Right atrium auricular region (tissue), 2 donors: ENCODE data around the gene KREMEN2. TPM values are rescaled to one million over a fixed set of nuclear protein-coding genes. Genes with fewer than 3 reads are reported as not detected.
"Not testable (repeated sequence)": the region's sequence is repeated elsewhere in the genome, so short reads cannot be mapped to it uniquely, and the experiment has no call there.

Experiments
- DNase-seq: peaks from one replicate; pipeline ENCODE4 v3.0.0-alpha.2; 2019; ENCODE audit warnings: low spot score
- H3K27ac ChIP-seq, 2 donors: fragments of 200-600 bp; sonication (generic); 1 replicate in 1 of 2; 2 replicates in 1 of 2; pipeline ENCODE4 v1.5.1; 2016 to 2019
- H3K27me3 ChIP-seq, 2 donors: fragments of 200-600 bp; sonication (generic); one replicate each; pipeline versions ENCODE4 v1.5.1 to v1.6.0; 2017 to 2019
- H3K36me3 ChIP-seq: fragments of 200-600 bp; sonication (generic); one replicate; pipeline ENCODE4 v1.5.1; 2016
- H3K4me1 ChIP-seq, 2 donors: fragments of 200-600 bp; sonication (generic); one replicate each; pipeline versions ENCODE4 v1.5.1 to v1.6.0; 2017 to 2019
- H3K4me3 ChIP-seq, 2 donors: fragments of 200-600 bp; sonication (generic); 1 replicate in 1 of 2; 2 replicates in 1 of 2; pipeline ENCODE4 v1.5.1; 2017 to 2019; ENCODE audit warnings: mild to moderate bottlenecking in 1 of 2, moderate library complexity in 1 of 2
- H3K9me3 ChIP-seq, 2 donors: fragments of 200-600 bp; sonication (generic); one replicate each; pipeline ENCODE4 v1.5.1; 2019
- total RNA-seq, 2 donors: library from RNA; depleted of rRNA; stranded (reverse); fragments of >200 nt; gene quantifications; one replicate each; pipeline ENCODE4 v1.1.0, GENCODE V29; 2016
- TF ChIP-seq, protein P1 (sequence below), 2 donors: fragments of 200-600 bp; sonication (generic); IDR thresholded peaks; one replicate each; pipeline ENCODE4 v1.5.1; 2019; ENCODE audit warnings: antibody characterized with exemption in 2 of 2

The KREMEN2 gene
- total RNA-seq, 2 donors from 2014 or later = not detected

DNA sequence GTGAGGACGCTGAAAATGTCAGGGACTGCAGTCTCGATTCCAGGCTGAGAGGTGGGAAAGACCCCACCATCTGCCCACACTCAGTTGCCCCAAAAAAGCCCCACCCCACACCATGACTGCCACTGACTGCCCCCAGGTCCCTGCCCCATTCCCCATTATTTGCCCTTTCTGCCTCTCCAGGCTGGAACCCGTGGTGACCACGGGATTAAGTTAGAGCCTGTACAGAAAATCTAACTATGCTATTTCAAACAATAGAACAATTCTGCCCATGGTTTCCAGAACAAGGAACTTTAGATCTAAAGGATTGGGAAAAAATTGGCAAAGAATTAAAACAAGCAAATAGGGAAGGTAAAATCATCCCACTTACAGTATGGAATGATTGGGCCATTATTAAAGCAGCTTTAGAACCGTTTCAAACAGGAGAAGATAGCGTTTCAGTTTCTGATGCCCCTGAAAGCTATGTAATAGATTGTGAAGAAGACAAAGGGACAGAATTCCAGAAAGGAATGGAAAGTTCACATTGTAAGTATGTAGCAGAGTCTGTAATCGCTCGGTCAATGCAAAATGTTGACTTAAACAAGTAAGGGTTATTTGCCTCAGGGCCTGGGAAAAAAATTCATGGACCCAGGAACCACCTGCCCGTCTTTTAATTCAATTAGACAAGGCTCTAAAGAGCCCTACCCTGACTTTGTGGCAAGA, 38.0 kb upstream of the KREMEN2 start:
- TF ChIP-seq, protein P1, sequence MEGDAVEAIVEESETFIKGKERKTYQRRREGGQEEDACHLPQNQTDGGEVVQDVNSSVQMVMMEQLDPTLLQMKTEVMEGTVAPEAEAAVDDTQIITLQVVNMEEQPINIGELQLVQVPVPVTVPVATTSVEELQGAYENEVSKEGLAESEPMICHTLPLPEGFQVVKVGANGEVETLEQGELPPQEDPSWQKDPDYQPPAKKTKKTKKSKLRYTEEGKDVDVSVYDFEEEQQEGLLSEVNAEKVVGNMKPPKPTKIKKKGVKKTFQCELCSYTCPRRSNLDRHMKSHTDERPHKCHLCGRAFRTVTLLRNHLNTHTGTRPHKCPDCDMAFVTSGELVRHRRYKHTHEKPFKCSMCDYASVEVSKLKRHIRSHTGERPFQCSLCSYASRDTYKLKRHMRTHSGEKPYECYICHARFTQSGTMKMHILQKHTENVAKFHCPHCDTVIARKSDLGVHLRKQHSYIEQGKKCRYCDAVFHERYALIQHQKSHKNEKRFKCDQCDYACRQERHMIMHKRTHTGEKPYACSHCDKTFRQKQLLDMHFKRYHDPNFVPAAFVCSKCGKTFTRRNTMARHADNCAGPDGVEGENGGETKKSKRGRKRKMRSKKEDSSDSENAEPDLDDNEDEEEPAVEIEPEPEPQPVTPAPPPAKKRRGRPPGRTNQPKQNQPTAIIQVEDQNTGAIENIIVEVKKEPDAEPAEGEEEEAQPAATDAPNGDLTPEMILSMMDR (IDR thresholded peaks at IDR 0.05) = no peak
- H3K4me1 ChIP-seq = peaks cover 0 to 8% of the 10 kb centered on the region in 2 donors
- H3K9me3 ChIP-seq = no peaks in the 10 kb centered on the region
- no peak overlapping the region for H3K4me3 ChIP-seq
- no peaks in the 10 kb centered on the region for H3K27me3 ChIP-seq
- no peak overlapping the region for H3K27ac ChIP-seq
- H3K36me3 ChIP-seq = peaks cover 21% of the 10 kb centered on the region
- DNase-seq = no peak

DNA sequence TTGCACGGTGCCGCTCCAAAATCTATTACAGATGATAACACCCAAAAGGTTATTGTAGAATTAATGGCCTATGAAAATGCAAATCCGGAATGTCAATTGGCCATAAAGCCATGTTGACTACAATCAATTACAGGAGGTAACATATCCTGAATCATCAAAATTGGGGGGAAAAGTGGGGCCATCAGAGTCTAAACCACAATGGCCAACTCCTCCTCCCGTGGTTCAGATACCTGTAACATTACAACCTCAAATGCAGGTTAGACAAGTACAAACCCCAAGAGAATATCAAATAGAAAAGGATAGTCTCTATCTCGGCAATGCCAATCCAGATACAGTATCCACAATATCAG, 37.5 kb upstream of the KREMEN2 start:
- H3K4me1 ChIP-seq = peaks cover 0 to 8% of the 10 kb centered on the region in 2 donors
- no peaks in the 10 kb centered on the region for H3K27me3 ChIP-seq
- TF ChIP-seq, protein P1 (IDR thresholded peaks at IDR 0.05) = no peak
- H3K27ac ChIP-seq = no peak overlapping the region
- H3K9me3 ChIP-seq = no peaks in the 10 kb centered on the region
- peak overlapping the region in 1 of 2 donors; percentile 21 for H3K4me3 ChIP-seq
- no peak for DNase-seq
- peaks cover 24% of the 10 kb centered on the region for H3K36me3 ChIP-seq

DNA sequence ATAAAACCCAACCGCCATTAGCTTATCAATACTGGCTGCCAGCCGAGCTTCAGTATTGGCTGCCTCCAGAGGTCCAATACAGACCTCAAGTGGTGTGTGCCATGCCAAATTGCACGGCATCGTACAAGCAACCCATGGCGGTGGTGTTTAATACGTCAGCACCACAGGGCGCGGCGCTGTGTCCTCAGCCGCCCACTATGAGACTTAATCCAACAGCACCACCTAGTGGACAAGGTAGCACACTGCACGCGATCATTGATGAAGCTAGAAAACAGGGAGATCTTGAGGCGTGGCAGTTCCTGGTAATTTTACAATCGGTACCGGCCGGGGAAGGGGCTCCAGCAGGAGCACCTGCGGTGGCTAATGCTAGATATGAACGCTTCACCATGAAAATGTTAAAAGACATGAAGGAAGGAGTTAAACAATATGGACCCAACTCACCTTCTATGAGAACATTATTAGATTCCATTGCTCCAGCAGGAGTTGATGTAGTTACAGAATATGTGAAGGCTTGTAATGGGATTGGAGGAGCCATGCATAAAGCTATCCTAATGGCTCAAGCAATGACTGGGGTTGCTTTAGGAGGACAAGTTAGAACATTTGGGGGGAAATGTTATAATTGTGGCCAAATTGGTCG, 36.9 kb upstream of the KREMEN2 start:
- TF ChIP-seq, protein P1 (IDR thresholded peaks at IDR 0.05) = peak; percentile 91 to 97
- Histone ChIP-seq H3K36me3 (peaks cover 24% of the 10 kb centered on the region), H3K27ac (no peak overlapping the region), H3K4me1 (peaks cover 0 to 8% of the 10 kb centered on the region in 2 donors), H3K27me3 (no peaks in the 10 kb centered on the region), H3K9me3 (no peaks in the 10 kb centered on the region), H3K4me3 (peak overlapping the region in 1 of 2 donors; percentile 21)
- DNase-seq = peak; percentile 96

DNA sequence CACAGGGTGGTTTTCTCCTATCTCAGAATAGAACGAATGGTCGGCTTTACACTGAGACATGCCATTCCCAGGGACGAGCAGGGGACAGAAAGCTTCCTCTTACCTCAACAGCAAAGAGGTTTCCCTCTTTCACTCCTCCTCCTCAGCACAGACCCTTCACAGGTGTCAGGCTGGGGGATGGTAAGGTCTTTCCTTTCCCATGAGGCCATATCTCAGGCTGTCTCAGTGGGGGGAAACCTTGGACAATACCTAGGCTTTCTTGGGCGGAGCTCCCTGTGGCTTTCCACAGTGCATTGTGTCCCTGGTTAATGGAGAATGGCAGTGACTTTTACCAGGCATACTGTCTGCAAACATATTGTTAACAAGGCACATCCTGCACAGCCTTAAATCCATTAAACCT, 35.9 kb upstream of the KREMEN2 start:
- not testable (repeated sequence) for H3K27me3 ChIP-seq, H3K4me1 ChIP-seq, H3K27ac ChIP-seq, DNase-seq, H3K4me3 ChIP-seq, H3K9me3 ChIP-seq
- H3K36me3 ChIP-seq = peaks cover 20% of the 10 kb centered on the region

DNA sequence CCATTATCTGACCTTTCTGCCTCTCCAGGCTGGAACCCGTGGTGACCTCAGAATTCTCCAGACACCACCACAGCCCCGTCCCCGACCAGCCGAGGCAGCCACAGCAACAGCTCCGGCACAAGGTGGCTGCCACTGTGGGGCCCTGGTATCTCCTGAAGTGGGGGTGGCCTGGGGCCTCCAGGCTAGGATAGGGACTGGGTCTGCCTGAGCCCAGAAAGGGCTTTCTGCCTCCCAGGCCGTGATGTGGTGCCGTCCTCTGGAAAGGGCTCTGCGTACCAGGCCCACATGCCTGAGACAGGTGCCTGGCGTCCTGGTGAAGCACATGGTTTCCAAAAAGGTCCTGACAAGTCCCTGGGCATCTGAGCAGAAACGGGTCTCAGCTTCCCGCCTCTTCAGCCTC, 35.3 kb upstream of the KREMEN2 start:
- no peak overlapping the region for H3K27ac ChIP-seq
- H3K27me3 ChIP-seq = no peaks in the 10 kb centered on the region
- no peak for DNase-seq
- peaks cover 0 to 8% of the 10 kb centered on the region in 2 donors for H3K4me1 ChIP-seq
- TF ChIP-seq, protein P1 (IDR thresholded peaks at IDR 0.05) = no peak
- H3K9me3 ChIP-seq = no peaks in the 10 kb centered on the region
- no peak overlapping the region for H3K4me3 ChIP-seq
- peaks cover 27% of the 10 kb centered on the region for H3K36me3 ChIP-seq

- Histone ChIP-seq H3K36me3 (peaks cover 36% of the 10 kb centered on the region), H3K27ac (no peak overlapping the region), H3K27me3 (no peaks in the 10 kb centered on the region), H3K4me3 (no peak overlapping the region), H3K9me3 (no peaks in the 10 kb centered on the region), H3K4me1 (peaks cover 0 to 8% of the 10 kb centered on the region in 2 donors)
- TF ChIP-seq, protein P1 (IDR thresholded peaks at IDR 0.05) = no peak
- no peak for DNase-seq
Measured at GRCh38 chr16:2929693-2930092, 34.4 kb upstream of the KREMEN2 start.
